Lower leg skin (tissue), 4 donors: ENCODE results near the gene SPINT1. TPM values are rescaled to one million over a fixed set of nuclear protein-coding genes. Genes with fewer than 3 reads are reported as not detected.

Experiments
- DNase-seq, 2 donors: peaks; one replicate each; pipeline ENCODE4 v3.0.0-alpha.2; 2019; ENCODE audit warnings: low spot score in 2 of 2
- H3K4me3 ChIP-seq: fragments of 200-600 bp; sonication (generic); 2 replicates; pipeline ENCODE4 v1.5.1; 2017; ENCODE audit warnings: mild to moderate bottlenecking, low read depth; ENCODE audit not compliant: poor library complexity, severe bottlenecking
- CTCF ChIP-seq, 3 donors: fragments of 450-650 bp; IDR thresholded peaks; one replicate each; pipeline ENCODE4 v1.5.1; 2016; ENCODE audit warnings: antibody characterized with exemption in 3 of 3, mild to moderate bottlenecking in 3 of 3, moderate library complexity in 2 of 3
- POLR2A ChIP-seq, 2 donors: fragments of 450-650 bp; IDR thresholded peaks; one replicate each; pipeline ENCODE4 v1.6.1; 2016 to 2017; ENCODE audit warnings: antibody characterized with exemption in 2 of 2, mild to moderate bottlenecking in 1 of 2, moderate library complexity in 1 of 2
- WGBS, 2 donors: methylation state at CpG; one replicate each; pipeline ENCODE4 v1.1.5; 2018; 5-methylcytosine and 5-hydroxymethylcytosine counted together
- intact Hi-C: fragments of 100-400 bp; cut with DNase I; formaldehyde crosslinking; loops from one replicate; pipeline ENCODE4 v1.15.0; 2023; ENCODE audit warnings: low total_unique reads
- total RNA-seq, 4 donors: library from RNA; depleted of rRNA; stranded (reverse); fragments of >200 nt; gene quantifications; one replicate each; pipeline ENCODE4 v1.1.0, GENCODE V29; 2016

SPINT1 gene
- total RNA-seq, 4 donors from 2014 or later: 428 to 515 (median 502) TPM

GRCh38 chr15:40850576-40851112 is 6.8 kb downstream of the SPINT1 start:
- WGBS, 2 donors: 83 to 92% methylated on average over 8 of the region's 8 CpGs
- TF ChIP-seq POLR2A (IDR thresholded peaks at IDR 0.05): no peak
- TF ChIP-seq CTCF (IDR thresholded peaks at IDR 0.05): no peak
- DNase-seq: no peak
- intact Hi-C loops: no loop called here
- H3K4me3 ChIP-seq: no peak overlapping the region

- TF ChIP-seq CTCF (IDR thresholded peaks at IDR 0.05) (no peak), POLR2A (IDR thresholded peaks at IDR 0.05) (no peak)
- H3K4me3 ChIP-seq: no peak overlapping the region
- intact Hi-C loops: no loop called here
- no peak for DNase-seq
- 84 to 91% methylated on average over 5 of the region's 5 CpGs for WGBS, 2 donors
These were observed 8.7 kb downstream of the SPINT1 start for GRCh38 chr15:40852529-40852928.

- no peak for TF ChIP-seq POLR2A (IDR thresholded peaks at IDR 0.05)
- TF ChIP-seq CTCF (IDR thresholded peaks at IDR 0.05): no peak
- intact Hi-C loops: no loop called here
- WGBS, 2 donors: 91 to 92% methylated on average over 14 to 16 of the region's 16 CpGs
- no peak for DNase-seq
- no peak overlapping the region for H3K4me3 ChIP-seq
These were observed 9.5 kb downstream of the SPINT1 start for GRCh38 chr15:40853241-40853890.

GRCh38 chr15:40854161-40854560 is 10.3 kb downstream of the SPINT1 start:
- DNase-seq: no peak
- no peak for TF ChIP-seq POLR2A (IDR thresholded peaks at IDR 0.05)
- no peak for TF ChIP-seq CTCF (IDR thresholded peaks at IDR 0.05)
- intact Hi-C loops: no loop called here
- WGBS, 2 donors: 67 to 70% methylated on average over 8 to 10 of the region's 10 CpGs
- H3K4me3 ChIP-seq: no peak overlapping the region

- no peak overlapping the region for H3K4me3 ChIP-seq
- WGBS, 2 donors: 75 to 83% methylated on average over 11 to 12 of the region's 13 CpGs
- intact Hi-C loops: no loop called here
These were observed 11.9 kb downstream of the SPINT1 start for GRCh38 chr15:40855706-40856234.

More at GRCh38 chr15:40855706-40856234, 11.9 kb downstream of the SPINT1 start:
- no peak for TF ChIP-seq CTCF (IDR thresholded peaks at IDR 0.05)
- no peak for TF ChIP-seq POLR2A (IDR thresholded peaks at IDR 0.05)
- no peak for DNase-seq
